NB4 (cell line): Measurements from ENCODE around the gene C1GALT1C1.

Experiments used
- DNase-seq: peaks from one replicate; pipeline ENCODE4 v3.0.0; 2010; ENCODE audit warnings: low read depth
- H3K4me3 ChIP-seq: one replicate; pipeline ENCODE4 v1.5.1; 2011; ENCODE audit warnings: mild to moderate bottlenecking, low read depth, low read length, moderate library complexity
- CTCF ChIP-seq: IDR thresholded peaks from one replicate; pipeline ENCODE4 v1.5.1; 2012; ENCODE audit warnings: low read depth, low read length
- MAX ChIP-seq: IDR thresholded peaks from 2 replicates; pipeline ENCODE4 v1.6.1; 2011; ENCODE audit warnings: low read depth, low read length
- MYC ChIP-seq: IDR thresholded peaks from 2 replicates; pipeline ENCODE4 v1.6.1; 2011; ENCODE audit warnings: low read depth, low read length
- POLR2A ChIP-seq: IDR thresholded peaks from 2 replicates; pipeline ENCODE4 v1.6.1; 2011; ENCODE audit warnings: mild to moderate bottlenecking; ENCODE audit not compliant: insufficient read length; ENCODE audit errors: extremely low read depth

C1GALT1C1 gene

GRCh38 chrX:120629667-120630537 is at the start of gene C1GALT1C1:
TSS of gene C1GALT1C1 (minus strand) at chrX:120630054. CDS start at chrX:120627166, 2,888 bp downstream.
- H3K4me3 ChIP-seq = peak within 1 kb of the TSS; percentile 95
- peak; percentile 95 for DNase-seq
- TF ChIP-seq CTCF (no peak), MAX (peak; percentile 72), MYC (peak; percentile 62; the same call in 1 of the 2 replicates), POLR2A (peak; percentile 74)

GRCh38 chrX:120677004-120677652 is 47.3 kb upstream of the C1GALT1C1 start:
- DNase-seq = peak; percentile 12
- TF ChIP-seq CTCF (no peak), MYC (no peak), POLR2A (no peak), MAX (no peak)
- no peak overlapping the region for H3K4me3 ChIP-seq

- DNase-seq = no peak
- no peak overlapping the region for H3K4me3 ChIP-seq
These were observed 43.1 kb upstream of the C1GALT1C1 start for GRCh38 chrX:120672841-120673530.

GRCh38 chrX:120672389-120672788 is 42.5 kb upstream of the C1GALT1C1 start:
- no peak overlapping the region for H3K4me3 ChIP-seq
- DNase-seq = no peak
- TF ChIP-seq MYC (no peak), CTCF (no peak), POLR2A (no peak), MAX (no peak)

More at GRCh38 chrX:120672841-120673530, 43.1 kb upstream of the C1GALT1C1 start:
- TF ChIP-seq MAX = no peak
- TF ChIP-seq POLR2A = no peak
- no peak for TF ChIP-seq MYC
- no peak for TF ChIP-seq CTCF

GRCh38 chrX:120671963-120672362 is 42.1 kb upstream of the C1GALT1C1 start:
- no peak for TF ChIP-seq CTCF
- TF ChIP-seq MYC = no peak
- TF ChIP-seq MAX = no peak
- no peak for TF ChIP-seq POLR2A
- DNase-seq = no peak
- H3K4me3 ChIP-seq = no peak overlapping the region
